Right atrium auricular region (tissue), 2 donors: Measurements from ENCODE around the gene SLC6A13. TPM values are rescaled to one million over a fixed set of nuclear protein-coding genes. Genes with fewer than 3 reads are reported as not detected.

Experiments used
- DNase-seq: peaks from one replicate; pipeline ENCODE4 v3.0.0-alpha.2; 2019; ENCODE audit warnings: low spot score
- H3K27ac ChIP-seq, 2 donors: fragments of 200-600 bp; sonication (generic); 1 replicate in 1 of 2; 2 replicates in 1 of 2; pipeline ENCODE4 v1.5.1; 2016 to 2019
- H3K27me3 ChIP-seq, 2 donors: fragments of 200-600 bp; sonication (generic); one replicate each; pipeline versions ENCODE4 v1.5.1 to v1.6.0; 2017 to 2019
- H3K36me3 ChIP-seq: fragments of 200-600 bp; sonication (generic); one replicate; pipeline ENCODE4 v1.5.1; 2016
- H3K4me1 ChIP-seq, 2 donors: fragments of 200-600 bp; sonication (generic); one replicate each; pipeline versions ENCODE4 v1.5.1 to v1.6.0; 2017 to 2019
- H3K4me3 ChIP-seq, 2 donors: fragments of 200-600 bp; sonication (generic); 1 replicate in 1 of 2; 2 replicates in 1 of 2; pipeline ENCODE4 v1.5.1; 2017 to 2019; ENCODE audit warnings: mild to moderate bottlenecking in 1 of 2, moderate library complexity in 1 of 2
- H3K9me3 ChIP-seq, 2 donors: fragments of 200-600 bp; sonication (generic); one replicate each; pipeline ENCODE4 v1.5.1; 2019
- total RNA-seq, 2 donors: library from RNA; depleted of rRNA; stranded (reverse); fragments of >200 nt; gene quantifications; one replicate each; pipeline ENCODE4 v1.1.0, GENCODE V29; 2016
- TF ChIP-seq, protein P1 (sequence below), 2 donors: fragments of 200-600 bp; sonication (generic); IDR thresholded peaks; one replicate each; pipeline ENCODE4 v1.5.1; 2019; ENCODE audit warnings: antibody characterized with exemption in 2 of 2

The SLC6A13 gene
- total RNA-seq, 2 donors from 2014 or later, result 2.1 to 2.3 TPM

DNA sequence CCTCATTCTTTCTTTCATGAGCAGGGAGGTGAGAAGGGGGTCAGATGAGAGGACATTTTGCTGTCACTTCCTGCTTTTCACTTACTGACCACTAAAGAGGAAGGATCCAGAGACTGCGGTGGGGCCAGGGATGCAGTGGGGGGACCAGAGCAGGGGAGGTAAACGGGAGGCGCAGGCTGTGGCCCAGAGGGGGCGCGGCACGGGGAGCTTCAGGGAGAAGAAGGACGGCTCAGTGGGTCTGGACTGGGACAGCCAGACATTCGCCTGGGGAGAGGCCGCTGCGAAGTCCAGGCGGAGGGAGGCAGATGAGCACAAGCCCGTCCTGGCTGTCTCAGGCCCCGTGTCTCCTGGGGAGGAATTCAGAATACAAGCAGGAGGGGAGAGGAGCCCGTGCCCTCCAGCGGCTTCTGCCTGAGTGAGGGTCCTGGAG is 89.9 kb downstream of the SLC6A13 start:
- Histone ChIP-seq H3K4me3 (no peak overlapping the region), H3K27me3 (no peaks in the 10 kb centered on the region), H3K27ac (no peak overlapping the region), H3K36me3 (no peaks in the 10 kb centered on the region), H3K4me1 (peaks cover 3 to 62% of the 10 kb centered on the region in 2 donors), H3K9me3 (no peaks in the 10 kb centered on the region)
- DNase-seq, result no peak
- TF ChIP-seq, protein P1, sequence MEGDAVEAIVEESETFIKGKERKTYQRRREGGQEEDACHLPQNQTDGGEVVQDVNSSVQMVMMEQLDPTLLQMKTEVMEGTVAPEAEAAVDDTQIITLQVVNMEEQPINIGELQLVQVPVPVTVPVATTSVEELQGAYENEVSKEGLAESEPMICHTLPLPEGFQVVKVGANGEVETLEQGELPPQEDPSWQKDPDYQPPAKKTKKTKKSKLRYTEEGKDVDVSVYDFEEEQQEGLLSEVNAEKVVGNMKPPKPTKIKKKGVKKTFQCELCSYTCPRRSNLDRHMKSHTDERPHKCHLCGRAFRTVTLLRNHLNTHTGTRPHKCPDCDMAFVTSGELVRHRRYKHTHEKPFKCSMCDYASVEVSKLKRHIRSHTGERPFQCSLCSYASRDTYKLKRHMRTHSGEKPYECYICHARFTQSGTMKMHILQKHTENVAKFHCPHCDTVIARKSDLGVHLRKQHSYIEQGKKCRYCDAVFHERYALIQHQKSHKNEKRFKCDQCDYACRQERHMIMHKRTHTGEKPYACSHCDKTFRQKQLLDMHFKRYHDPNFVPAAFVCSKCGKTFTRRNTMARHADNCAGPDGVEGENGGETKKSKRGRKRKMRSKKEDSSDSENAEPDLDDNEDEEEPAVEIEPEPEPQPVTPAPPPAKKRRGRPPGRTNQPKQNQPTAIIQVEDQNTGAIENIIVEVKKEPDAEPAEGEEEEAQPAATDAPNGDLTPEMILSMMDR (IDR thresholded peaks at IDR 0.05), result no peak

DNA sequence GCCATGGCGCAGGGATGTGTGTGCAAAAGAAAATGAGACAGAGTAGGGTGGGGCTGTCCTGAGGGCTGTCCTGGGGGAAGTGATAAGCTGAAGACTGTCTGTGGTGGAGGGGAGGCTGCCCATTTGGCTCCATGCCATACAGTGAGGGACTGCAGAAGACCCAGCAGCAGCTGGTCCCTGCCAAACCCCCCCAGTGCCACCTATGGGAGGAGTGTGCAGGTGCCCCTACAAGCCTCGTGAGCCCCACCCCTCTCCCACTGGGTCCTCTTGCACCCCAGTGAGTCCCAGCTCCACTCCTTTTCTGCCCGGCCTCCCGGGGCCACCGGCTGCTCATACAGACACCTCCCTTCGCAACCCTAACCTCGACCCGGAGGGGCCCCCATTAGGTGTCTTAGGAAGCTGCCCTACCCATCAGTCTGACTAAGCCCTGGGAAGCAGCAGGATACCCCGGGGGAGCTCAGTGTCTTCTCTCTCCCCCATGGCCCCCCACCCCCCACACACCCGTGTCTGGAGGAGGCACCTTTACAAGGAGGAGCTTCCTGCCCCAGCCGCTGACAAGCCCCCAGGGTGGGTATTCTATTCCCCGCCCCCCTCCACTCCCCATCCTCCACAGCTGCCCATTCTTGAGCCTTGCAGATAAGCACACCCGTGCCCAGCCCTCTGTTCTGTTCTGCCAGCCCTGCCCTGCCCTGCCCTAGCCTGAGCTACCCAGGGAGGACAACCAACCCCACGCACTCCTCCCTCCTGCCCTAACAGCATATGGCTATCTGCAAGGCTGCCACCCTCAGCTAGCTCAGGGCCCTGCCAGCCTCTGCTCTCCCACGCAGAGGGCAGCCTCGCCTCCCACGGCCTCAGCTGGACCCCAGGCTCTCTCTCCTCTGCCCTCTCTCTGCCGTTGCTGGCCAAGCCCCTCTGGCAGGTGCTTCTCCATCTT is 90.6 kb downstream of the SLC6A13 start:
- H3K27me3 ChIP-seq, result no peaks in the 10 kb centered on the region
- no peak for DNase-seq
- H3K9me3 ChIP-seq, result no peaks in the 10 kb centered on the region
- no peak overlapping the region for H3K4me3 ChIP-seq
- H3K27ac ChIP-seq, result no peak overlapping the region
- H3K36me3 ChIP-seq, result no peaks in the 10 kb centered on the region
- peaks cover 0 to 55% of the 10 kb centered on the region in 2 donors for H3K4me1 ChIP-seq
- TF ChIP-seq, protein P1 (IDR thresholded peaks at IDR 0.05), result no peak

DNA sequence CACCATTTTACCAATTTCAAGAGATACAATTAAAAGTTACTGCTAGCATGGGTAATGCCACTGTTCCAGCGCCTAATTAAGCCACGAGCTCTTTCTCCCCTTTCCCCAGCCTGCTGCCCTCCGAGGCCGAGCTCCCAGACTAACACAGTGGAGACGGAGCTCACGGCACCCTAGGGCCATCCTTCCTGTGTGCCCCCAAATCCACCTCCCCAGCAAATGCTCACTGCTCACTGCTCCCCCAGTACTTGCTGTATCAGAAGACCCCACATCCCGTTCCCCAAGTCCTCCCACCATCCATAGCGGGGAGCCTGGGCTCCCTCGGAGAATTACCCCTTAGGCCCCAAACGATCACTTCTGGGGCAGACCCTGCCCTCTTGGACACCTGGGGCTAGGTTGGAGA is 91.4 kb downstream of the SLC6A13 start:
- no peaks in the 10 kb centered on the region for H3K27me3 ChIP-seq
- H3K36me3 ChIP-seq, result no peaks in the 10 kb centered on the region
- TF ChIP-seq, protein P1 (IDR thresholded peaks at IDR 0.05), result no peak
- no peak for DNase-seq
- no peak overlapping the region for H3K27ac ChIP-seq
- H3K4me1 ChIP-seq, result peaks cover 0 to 48% of the 10 kb centered on the region in 2 donors
- H3K4me3 ChIP-seq, result no peak overlapping the region
- H3K9me3 ChIP-seq, result no peaks in the 10 kb centered on the region

Other genes starting within 250 kb of the SLC6A13 start
- gene IQSEC3, start 196.1 kb downstream of the SLC6A13 start, total RNA-seq, result under 1 TPM; 0.39 to 0.67 TPM
- 1 to 10 TPM in 1 of 2 donors, not detected in 1; 1.1 TPM for gene SLC6A12, start 48.7 kb downstream of the SLC6A13 start, total RNA-seq
- 10 to 100 TPM; 19.3 to 20.9 TPM for gene KDM5A, start 126.5 kb upstream of the SLC6A13 start, total RNA-seq
- gene CCDC77, start 138.8 kb upstream of the SLC6A13 start, total RNA-seq, result 1 to 10 TPM; 2.6 to 3.2 TPM
- 10 to 100 TPM; 19.3 to 29.0 TPM for gene B4GALNT3, start 197.1 kb upstream of the SLC6A13 start, total RNA-seq